ENCODE results near the gene ZNF845.
A peak's percentile ranks its signal among the peaks of the same experiment; 100 is the strongest.
"Not testable (repeated sequence)": the region's sequence is repeated elsewhere in the genome, so short reads cannot be mapped to it uniquely, and the experiment has no call there.

Gene ZNF845

DNA sequence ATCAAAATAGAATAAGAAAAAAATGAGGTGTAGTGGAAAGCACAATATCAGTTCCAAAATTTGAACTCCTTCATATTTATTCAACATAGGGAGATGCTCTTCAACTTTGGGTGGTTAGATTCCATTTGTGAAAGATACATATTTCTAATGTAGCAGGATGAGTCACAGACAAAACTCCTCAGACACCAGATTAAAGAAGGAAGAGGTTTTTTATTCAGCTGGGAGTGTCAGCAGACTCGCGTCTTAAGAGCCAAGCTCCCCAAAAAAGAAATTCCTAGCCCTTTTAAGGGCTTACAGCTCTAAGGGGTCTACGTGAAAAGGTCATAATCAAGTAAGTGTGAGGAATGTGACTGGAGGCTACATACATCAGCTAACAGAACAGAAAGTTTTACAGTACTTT, 54.6 kb downstream of the ZNF845 start:
- DNase-seq, result no peak

GRCh38 chr19:53388904-53389303, 55.4 kb downstream of the ZNF845 start:
- no peak for DNase-seq

DNA sequence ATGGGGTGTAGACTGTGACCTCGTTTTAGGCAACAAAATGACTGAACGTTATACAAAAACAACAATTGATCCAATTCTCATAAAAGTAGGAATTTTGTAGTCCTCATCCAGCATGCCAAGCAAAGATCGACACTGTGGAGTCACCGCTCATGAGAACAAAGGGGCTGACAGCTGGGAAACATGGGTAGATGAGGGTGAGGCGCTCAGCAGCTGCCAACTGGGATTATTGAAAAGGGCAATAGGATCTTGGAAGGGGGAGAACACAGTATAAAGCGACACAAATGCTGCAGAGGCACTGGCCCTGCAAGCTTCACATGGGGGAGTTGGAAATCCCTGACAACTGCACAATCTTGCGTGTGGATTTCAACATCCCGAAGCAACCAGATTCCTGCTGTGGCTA, 56.0 kb downstream of the ZNF845 start:
- DNase-seq, result no peak

DNA sequence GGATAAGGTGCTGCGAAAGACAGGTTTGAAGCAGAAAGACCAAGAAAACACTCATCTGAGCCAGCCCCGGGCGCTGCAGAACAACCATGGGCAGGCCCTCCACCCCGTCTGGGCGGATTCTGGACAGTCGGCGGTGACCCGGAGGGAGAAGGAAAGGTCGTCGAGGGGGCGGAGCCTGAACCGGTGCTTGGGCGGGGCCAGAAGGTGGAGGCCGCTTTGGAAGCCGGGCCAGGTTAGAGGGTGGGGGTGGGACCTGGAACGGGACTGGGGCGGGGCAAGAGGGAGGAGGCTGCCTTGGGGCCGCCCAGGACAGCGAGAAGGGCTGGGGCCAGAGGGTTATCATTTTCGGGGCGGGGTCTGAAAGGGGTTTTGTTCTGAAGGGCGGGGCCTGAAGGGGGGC, 56.4 kb downstream of the ZNF845 start:
- DNase-seq, result no peak

GRCh38 chr19:53394522-53394973, 61.0 kb downstream of the ZNF845 start:
- DNase-seq, result peak; percentile 44 to 74

GRCh38 chr19:53394974-53395839, 61.7 kb downstream of the ZNF845 start, which contains the start of gene ZNF765:
Gene ZNF765 (plus strand): TSS chr19:53395149. CDS start chr19:53398016, 2,867 bp downstream.
- DNase-seq, result peak; percentile 76 to 90

- not testable (repeated sequence) for DNase-seq
Measured at GRCh38 chr19:53395840-53396524, 62.4 kb downstream of the ZNF845 start.

DNA sequence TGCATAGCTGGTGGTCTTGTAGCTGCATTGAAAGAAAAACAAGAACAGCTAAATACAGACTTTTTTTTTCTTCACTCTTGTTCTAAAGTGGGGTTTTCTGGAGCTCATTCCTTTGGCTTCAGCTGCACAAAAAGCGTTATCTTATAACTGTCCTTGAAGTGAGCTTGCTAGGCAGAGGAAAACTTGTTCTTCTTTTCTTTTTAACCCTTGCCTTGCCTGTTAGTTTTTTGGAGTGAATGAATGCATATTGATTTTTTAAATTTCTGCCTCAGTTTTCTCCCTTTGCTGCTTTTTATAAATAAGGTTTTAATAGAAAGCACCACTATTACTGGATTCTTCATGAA, 62.9 kb downstream of the ZNF845 start:
- DNase-seq, result no peak

DNA sequence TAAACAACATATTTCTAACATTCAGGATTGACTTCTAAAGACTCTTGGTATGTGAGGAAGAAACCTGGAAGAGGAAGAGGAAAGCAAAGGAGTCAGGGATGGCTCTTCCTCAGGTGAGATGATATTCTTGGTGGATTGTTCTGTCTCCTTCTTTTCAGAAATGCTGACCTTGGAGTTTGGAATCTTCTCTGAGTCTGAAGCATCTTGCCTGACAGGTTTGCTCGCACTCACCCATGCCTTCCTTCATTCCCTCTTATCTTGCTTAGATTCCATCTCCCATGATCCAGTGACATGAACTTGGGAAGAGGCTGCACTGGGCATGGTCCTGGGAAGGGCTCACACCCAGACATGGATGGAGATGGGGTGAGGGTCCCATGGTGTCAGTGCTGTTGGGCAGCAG, 64.4 kb downstream of the ZNF845 start:
- DNase-seq, result not testable (repeated sequence)
